ENCODE results near the gene F2RL3. TPM values are rescaled to one million over a fixed set of nuclear protein-coding genes. Genes with fewer than 3 reads are reported as not detected.
A peak's percentile ranks its signal among the peaks of the same experiment; 100 is the strongest.

F2RL3 gene
- total RNA-seq, 4 donors from 2014 or later, result 1.3 to 12.9 (median 1.8) TPM

- no peaks in the 10 kb centered on the region for H3K36me3 ChIP-seq
- peak; percentile 89 to 97 for DNase-seq (ENCODE audit: low spot score in 2 of 2)
- H3K27me3 ChIP-seq, result no peaks in the 10 kb centered on the region
- H3K9me3 ChIP-seq, result no peaks in the 10 kb centered on the region
- peak overlapping the region; percentile 67 to 85 (median 80) for H3K27ac ChIP-seq
- 2% methylated on average over 39 to 54 of the region's 68 CpGs for WGBS, 2 donors
- H3K4me1 ChIP-seq, result peaks cover 0 to 25% (median 13%) of the 10 kb centered on the region in 4 donors
- TF ChIP-seq CTCF (IDR thresholded peaks at IDR 0.05) (peak in 1 of 5 experiments; percentile 8), EP300 (IDR thresholded peaks at IDR 0.05) (peak in 1 of 2 donors; percentile 80), POLR2A (IDR thresholded peaks at IDR 0.05) (peak in 1 of 2 donors; percentile 27)
- peak overlapping the region; percentile 50 to 68 (median 57) for H3K4me3 ChIP-seq
These were observed 8.4 kb downstream of the F2RL3 start for GRCh38 chr19:16897029-16897855.

- Histone ChIP-seq H3K9me3 (no peaks in the 10 kb centered on the region), H3K27me3 (no peaks in the 10 kb centered on the region), H3K4me3 (peak overlapping the region; percentile 50 to 68 (median 57)), H3K36me3 (no peaks in the 10 kb centered on the region), H3K27ac (peak overlapping the region; percentile 67 to 84 (median 80)), H3K4me1 (peaks cover 0 to 25% (median 13%) of the 10 kb centered on the region in 4 donors)
- no peak for DNase-seq (ENCODE audit: low spot score in 2 of 2)
- 14 to 16% methylated on average over 21 to 30 of the region's 30 CpGs for WGBS, 2 donors
- TF ChIP-seq EP300 (IDR thresholded peaks at IDR 0.05) (no peak), CTCF (IDR thresholded peaks at IDR 0.05) (peak in 1 of 5 experiments; percentile 0), POLR2A (IDR thresholded peaks at IDR 0.05) (no peak)
These were observed 9.0 kb downstream of the F2RL3 start for GRCh38 chr19:16897856-16898161.

GRCh38 chr19:16898361-16899015 lies 9.7 kb downstream of the F2RL3 start:
- Histone ChIP-seq H3K27ac (peak overlapping the region in 1 of 4 donors; percentile 83), H3K36me3 (no peaks in the 10 kb centered on the region), H3K4me3 (no peak overlapping the region), H3K9me3 (no peaks in the 10 kb centered on the region), H3K4me1 (peaks cover 0 to 25% (median 11%) of the 10 kb centered on the region in 4 donors), H3K27me3 (no peaks in the 10 kb centered on the region)
- no peak for TF ChIP-seq POLR2A (IDR thresholded peaks at IDR 0.05)
- no peak for TF ChIP-seq CTCF (IDR thresholded peaks at IDR 0.05)
- no peak for TF ChIP-seq EP300 (IDR thresholded peaks at IDR 0.05)
- WGBS, 2 donors, result 85 to 88% methylated on average over 12 of the region's 12 CpGs
- no peak for DNase-seq (ENCODE audit: low spot score in 2 of 2)

GRCh38 chr19:16899566-16900075 lies 10.8 kb downstream of the F2RL3 start:
- DNase-seq (ENCODE audit: low spot score in 2 of 2), result no peak
- 34 to 37% methylated on average over 7 of the region's 7 CpGs for WGBS, 2 donors
- Histone ChIP-seq H3K4me3 (no peak overlapping the region), H3K27ac (no peak overlapping the region), H3K4me1 (peaks cover 0 to 25% (median 11%) of the 10 kb centered on the region in 4 donors), H3K36me3 (no peaks in the 10 kb centered on the region), H3K27me3 (no peaks in the 10 kb centered on the region), H3K9me3 (peaks cover 0 to 4% (median 0%) of the 10 kb centered on the region in 4 donors)
- TF ChIP-seq CTCF (IDR thresholded peaks at IDR 0.05), result peak; percentile 30 to 54 (median 49)
- TF ChIP-seq EP300 (IDR thresholded peaks at IDR 0.05), result no peak

All from tibial nerve (tissue), 4 donors.